Astrocyte (in vitro differentiated cells and primary cell): ENCODE results near the gene GLUL.

Experiments used
- CTCF ChIP-seq: IDR thresholded peaks from 2 replicates; pipeline ENCODE4 v1.5.1; 2011; ENCODE audit warnings: low read depth, mild to moderate bottlenecking, inconsistent platforms, low read length, moderate library complexity; ENCODE audit not compliant: insufficient read depth
- EZH2 ChIP-seq: IDR thresholded peaks from 2 replicates; pipeline ENCODE4 v1.6.1; 2012; ENCODE audit warnings: mild to moderate bottlenecking, low read length, inconsistent platforms; ENCODE audit not compliant: insufficient read depth

- no peak for TF ChIP-seq CTCF
- TF ChIP-seq EZH2: no peak
Observed at GRCh38 chr1:182359645-182360044, 31.9 kb downstream of the GLUL start.
